ENCODE measurements around the gene UTS2. TPM values are rescaled to one million over a fixed set of nuclear protein-coding genes. Genes with fewer than 3 reads are reported as not detected.

Gene UTS2
- 0.26 TPM in 1 of 2 replicates, not detected in the other for total RNA-seq

- FAIRE-seq, result no peak
- Histone ChIP-seq H3K27me3 (ENCODE audit: control insufficient read depth, insufficient read depth, low read length) (no peaks in the 10 kb centered on the region), H3K4me3 (ENCODE audit: low read depth, low read length) (no peak within 1 kb of the TSS), H3K36me3 (ENCODE audit: control insufficient read depth, insufficient read depth, low read length) (no peaks in the 10 kb centered on the region)
- no peak for DNase-seq (ENCODE audit: low read depth)
- TF ChIP-seq CTCF (IDR thresholded peaks at IDR 0.05; ENCODE audit: insufficient read depth, low read length, severe bottlenecking), result no peak
These were observed at the start of gene UTS2 for GRCh38 chr1:7852804-7853683. Gene UTS2, minus strand, starts transcription at chr1:7853065. Its CDS starts 62 bp downstream, at chr1:7853003.

GRCh38 chr1:7899741-7900140 lies 46.9 kb upstream of the UTS2 start:
- no peak for FAIRE-seq
- TF ChIP-seq CTCF (IDR thresholded peaks at IDR 0.05; ENCODE audit: insufficient read depth, low read length, severe bottlenecking), result no peak
- no peaks in the 10 kb centered on the region for H3K27me3 ChIP-seq (ENCODE audit: control insufficient read depth, insufficient read depth, low read length)
- H3K36me3 ChIP-seq (ENCODE audit: control insufficient read depth, insufficient read depth, low read length), result no peaks in the 10 kb centered on the region
- H3K4me3 ChIP-seq (ENCODE audit: low read depth, low read length), result no peak overlapping the region
- peak; percentile 66 for DNase-seq (ENCODE audit: low read depth)

- no peak overlapping the region for H3K4me3 ChIP-seq (ENCODE audit: low read depth, low read length)
- DNase-seq (ENCODE audit: low read depth) (no peak), FAIRE-seq (no peak)
- TF ChIP-seq CTCF (IDR thresholded peaks at IDR 0.05; ENCODE audit: insufficient read depth, low read length, severe bottlenecking), result no peak
- no peaks in the 10 kb centered on the region for H3K36me3 ChIP-seq (ENCODE audit: control insufficient read depth, insufficient read depth, low read length)
- H3K27me3 ChIP-seq (ENCODE audit: control insufficient read depth, insufficient read depth, low read length), result no peaks in the 10 kb centered on the region
These were observed 46.1 kb upstream of the UTS2 start for GRCh38 chr1:7898962-7899361.

GRCh38 chr1:7896994-7897393 lies 44.1 kb upstream of the UTS2 start:
- no peak for TF ChIP-seq CTCF (IDR thresholded peaks at IDR 0.05; ENCODE audit: insufficient read depth, low read length, severe bottlenecking)
- FAIRE-seq (no peak), DNase-seq (ENCODE audit: low read depth) (peak; percentile 40)
- H3K36me3 ChIP-seq (ENCODE audit: control insufficient read depth, insufficient read depth, low read length), result no peaks in the 10 kb centered on the region
- no peaks in the 10 kb centered on the region for H3K27me3 ChIP-seq (ENCODE audit: control insufficient read depth, insufficient read depth, low read length)
- H3K4me3 ChIP-seq (ENCODE audit: low read depth, low read length), result no peak overlapping the region

- DNase-seq (ENCODE audit: low read depth), result peak; percentile 48
- FAIRE-seq, result no peak
- H3K27me3 ChIP-seq (ENCODE audit: control insufficient read depth, insufficient read depth, low read length), result peaks cover 3% of the 10 kb centered on the region
These were observed 40.8 kb upstream of the UTS2 start for GRCh38 chr1:7893529-7894180.

More at GRCh38 chr1:7893529-7894180, 40.8 kb upstream of the UTS2 start:
- no peaks in the 10 kb centered on the region for H3K36me3 ChIP-seq (ENCODE audit: control insufficient read depth, insufficient read depth, low read length)
- no peak overlapping the region for H3K4me3 ChIP-seq (ENCODE audit: low read depth, low read length)
- TF ChIP-seq CTCF (IDR thresholded peaks at IDR 0.05; ENCODE audit: insufficient read depth, low read length, severe bottlenecking), result no peak
